GM12878 (cell line): Measurements from ENCODE around the gene OTUD3. TPM values are rescaled to one million over a fixed set of nuclear protein-coding genes. Genes with fewer than 3 reads are reported as not detected.

Experiments used
- ATAC-seq: fragments of 200-7000 bp; cut with Tn5 transposase; 3 replicates; pipeline ENCODE4 v1.9.1; 2020; ENCODE audit warnings: mild to moderate bottlenecking, moderate library complexity
- BruUV-seq: library from RNA; stranded (reverse); fragments of 400-500 nt; replicated peaks from 2 replicates; lab custom pipeline; 2021; lab: Mats Ljungman, UMichigan
- CTCF ChIA-PET: fragments of 300-600 bp; sonication (Branson Sonifier 250); formaldehyde crosslinking; extraction: SDS; loops from one replicate; lab custom pipeline; 2021; ENCODE audit warnings: inconsistent platforms; lab: Yijun Ruan, JAX
- POLR2A ChIA-PET: fragments of 350-600 bp; formaldehyde crosslinking; extraction: SDS; loops from one replicate; lab custom pipeline; 2021; ENCODE audit warnings: inconsistent platforms; lab: Charles Lee
- RAD21 ChIA-PET: fragments of 300-600 bp; sonication (Branson Sonifier 250); formaldehyde crosslinking; loops from one replicate; lab custom pipeline; 2023; ENCODE audit warnings: antibody characterized with exemption; ENCODE audit not compliant: unreplicated experiment; lab: Charles Lee
- SMC1A ChIA-PET: fragments of 300-600 bp; sonication (Branson Sonifier 250); formaldehyde crosslinking; loops from one replicate; lab custom pipeline; 2023; ENCODE audit not compliant: unreplicated experiment, uncharacterized antibody; lab: Charles Lee
- DNase-seq: peaks from one replicate; pipeline ENCODE4 v3.0.0-alpha.2; 2011; ENCODE audit warnings: low read depth, low spot score
- FAIRE-seq: peaks from 3 replicates; lab custom pipeline; 2011; peaks lifted over from hg19 to GRCh38; lab: Jason Lieb, UNC
- H2AFZ ChIP-seq: 2 replicates; pipeline ENCODE4 v1.6.0; 2011; ENCODE audit warnings: low read depth, low read length, control low read depth; ENCODE audit not compliant: control insufficient read depth
- H3K27ac ChIP-seq: 2 replicates; pipeline ENCODE4 v1.5.1; 2011; ENCODE audit warnings: control low read depth; ENCODE audit not compliant: control insufficient read depth, insufficient read depth
- H3K27me3 ChIP-seq, 2 experiments: replicated peaks in 1 of 2; 2 replicates each; pipeline versions ENCODE4 v1.6.0 to v1.6.1; 2011; ENCODE audit warnings: low read length in 1 of 2; ENCODE audit not compliant: control insufficient read depth in 2 of 2, insufficient read depth in 2 of 2
- H3K36me3 ChIP-seq, 2 experiments: 2 replicates each; pipeline ENCODE4 v1.5.1; 2011; ENCODE audit warnings: low read length in 1 of 2; ENCODE audit not compliant: control insufficient read depth in 2 of 2, insufficient read depth in 2 of 2
- H3K4me1 ChIP-seq: 2 replicates; pipeline ENCODE4 v1.6.1; 2011; ENCODE audit warnings: mild to moderate bottlenecking, low read length, moderate library complexity, mixed read lengths; ENCODE audit not compliant: control insufficient read depth, insufficient read depth
- H3K4me2 ChIP-seq: 2 replicates; pipeline ENCODE4 v1.6.0; 2011; ENCODE audit warnings: control low read depth; ENCODE audit not compliant: control insufficient read depth, insufficient read depth
- H3K4me3 ChIP-seq: fragments of 200-600 bp; sonication (generic); 2 replicates; pipeline ENCODE4 v1.5.1; 2016
- H3K79me2 ChIP-seq: 2 replicates; pipeline ENCODE4 v1.6.0; 2011; ENCODE audit warnings: low read length; ENCODE audit not compliant: control insufficient read depth, insufficient read depth
- H3K9ac ChIP-seq: 2 replicates; pipeline ENCODE4 v1.8.0; 2011; ENCODE audit warnings: low read length, control low read depth, mixed read lengths; ENCODE audit not compliant: control insufficient read depth, insufficient read depth
- H3K9me3 ChIP-seq: replicated peaks from 3 replicates; pipeline ENCODE4 v1.5.1; 2011; ENCODE audit warnings: mild to moderate bottlenecking, low read length; ENCODE audit not compliant: control insufficient read depth, insufficient read depth
- H4K20me1 ChIP-seq: 2 replicates; pipeline ENCODE4 v1.6.0; 2011; ENCODE audit not compliant: control insufficient read depth, insufficient read depth
- BACH1 ChIP-seq: fragments of 450-650 bp; IDR thresholded peaks from 2 replicates; pipeline ENCODE4 v1.6.1; 2017; ENCODE audit warnings: mild to moderate bottlenecking, borderline replicate concordance
- BMI1 ChIP-seq: fragments of 450-650 bp; IDR thresholded peaks from 2 replicates; pipeline ENCODE4 v1.6.1; 2016; ENCODE audit warnings: mild to moderate bottlenecking, moderate library complexity, borderline replicate concordance
- CHD1 ChIP-seq: IDR thresholded peaks from 2 replicates; pipeline ENCODE4 v1.6.1; 2012; ENCODE audit warnings: low read depth, low read length, improper control_type of control experiment
- MAX ChIP-seq: IDR thresholded peaks from 2 replicates; pipeline ENCODE4 v1.6.1; 2012; ENCODE audit warnings: low read depth, low read length, improper control_type of control experiment
- NR2F1 ChIP-seq: fragments of 450-650 bp; conservative IDR thresholded peaks from 2 replicates; pipeline ENCODE4 v1.6.1; 2017; ENCODE audit warnings: mild to moderate bottlenecking
- RAD21 ChIP-seq: IDR thresholded peaks from 2 replicates; pipeline ENCODE4 v1.6.1; 2011; ENCODE audit warnings: mild to moderate bottlenecking, low read depth, low read length, moderate library complexity; ENCODE audit not compliant: insufficient read depth
- TARDBP ChIP-seq: IDR thresholded peaks from 2 replicates; pipeline ENCODE4 v1.6.1; 2016; ENCODE audit warnings: borderline replicate concordance
- WGBS: methylation state at CpG from one replicate; pipeline ENCODE4 v1.1.6; 2016; ENCODE audit warnings: low lambda C conversion rate; ENCODE audit not compliant: insufficient replicate concordance, insufficient coverage; ENCODE audit errors: missing lambda C conversion rate; 5-methylcytosine and 5-hydroxymethylcytosine counted together
- in situ Hi-C: fragments of 300-500 bp; cut with MboI; formaldehyde crosslinking; loops from 9 replicates; pipeline ENCODE4 v1.14.3; 2018; ENCODE audit warnings: mixed read lengths
- intact Hi-C: fragments of 100-400 bp; cut with micrococcal nuclease; formaldehyde crosslinking; loops from one replicate; pipeline ENCODE4 v1.14.2; 2022; ENCODE audit not compliant: unreplicated experiment
- polyA plus RNA-seq, 11 experiments: library from polyadenylated mRNA; depleted of rRNA in 4 of 11; unstranded in 6 of 11; stranded (reverse) in 5 of 11; fragments of >200 nt; fragmentation: Nextera tagmentation in 4 of 11; fragmentation: Illumina TruSeq in 1 of 11; extraction: Ambion mirVana in 4 of 11; extraction: Trizol in 1 of 11; gene quantifications; 1 replicate in 1 of 11; 2 replicates in 10 of 11; pipeline versions ENCODE4 v1.2.1 to v1.2.3, GENCODE V29; 2011 to 2016; ENCODE audit warnings: inconsistent platforms in 2 of 11, missing spikeins in 2 of 11, low read depth in 1 of 11
- total RNA-seq, 4 experiments: library from RNA; depleted of rRNA in 3 of 4; stranded (reverse); fragments of >200 nt in 3 of 4; fragmentation: Illumina TruSeq in 1 of 4; extraction: Trizol in 1 of 4; gene quantifications; 2 replicates each; pipeline versions ENCODE4 v1.2.1 to v1.2.3, GENCODE V29; 2013 to 2021

The OTUD3 gene
- total and polyA plus RNA-seq, 10 of the 15 experiments (the other 5 are each of a cell fraction or from before 2014, with no cell fraction given), result 0.77 to 8.9 (median 4.8) TPM

DNA sequence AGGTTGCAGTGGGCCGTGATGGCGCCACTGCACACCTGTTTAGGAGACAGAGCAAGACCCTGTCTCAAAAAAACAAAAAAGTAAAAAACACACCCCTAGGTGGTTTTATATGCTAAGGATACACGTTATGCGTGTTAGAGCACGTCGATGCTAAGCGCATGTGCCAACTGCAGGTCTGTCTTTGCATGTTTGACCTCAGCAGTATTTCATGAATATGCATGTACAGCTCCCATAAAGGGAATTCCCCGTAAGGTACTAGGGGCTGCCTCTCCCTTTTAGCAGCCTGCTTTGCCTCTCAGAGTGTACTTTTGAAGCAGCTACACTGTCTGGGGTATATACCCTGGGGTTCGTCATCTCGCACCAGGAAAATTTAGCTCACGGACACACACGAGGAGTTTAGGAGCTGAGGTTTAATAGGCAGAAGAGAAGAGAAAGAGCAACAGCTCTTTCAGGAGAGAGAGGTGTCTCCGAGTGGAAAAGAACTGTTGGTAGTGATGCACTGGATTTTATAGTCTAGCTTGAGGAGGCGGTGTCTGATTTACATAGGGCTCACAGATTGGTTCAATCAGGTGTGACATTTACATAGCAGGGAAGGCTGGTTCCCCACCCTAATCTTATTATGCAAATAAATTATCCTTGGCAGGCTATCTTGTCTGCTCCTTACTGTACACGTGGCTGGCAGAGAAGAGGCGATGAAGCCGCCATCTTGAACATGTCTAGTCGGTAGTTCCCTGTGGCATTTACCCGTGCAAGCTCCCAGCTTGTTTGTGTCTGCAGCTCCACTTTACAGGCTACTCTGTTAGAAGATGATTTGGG lies 4.2 kb upstream of the OTUD3 start:
- no TSS peak for BruUV-seq
- Histone ChIP-seq H3K79me2 (peaks cover 8% of the 10 kb centered on the region), H4K20me1 (no peaks in the 10 kb centered on the region), H3K27ac (no peak overlapping the region), H3K9me3 (no peaks in the 10 kb centered on the region), H3K27me3 (no peaks in the 10 kb centered on the region; a peak in 1 of 4 replicates), H3K4me3 (no peak overlapping the region), H3K4me2 (no peak overlapping the region), H3K9ac (no peak overlapping the region), H3K36me3 (no peaks in the 10 kb centered on the region), H2AFZ (no peak overlapping the region), H3K4me1 (no peaks in the 10 kb centered on the region)
- ATAC-seq (no peak), FAIRE-seq (no peak), DNase-seq (no peak)
- WGBS, result 80% methylated on average over 19 of the region's 19 CpGs
- in situ Hi-C loops (no loop called here), intact Hi-C loops (no loop called here)
- ChIA-PET RAD21 (interaction anchor here (1.1 to 1.6 kb wide), 2 partner anchors 34 to 162 kb away, joined by 3 to 4 read pairs; no protein-coding TSS in a partner anchor), CTCF (no interaction called here), POLR2A (no interaction called here), SMC1A (interaction anchor here (1.2 kb wide), 1 partner anchor 216 kb away, joined by 3 read pairs; no protein-coding TSS in a partner anchor)
- TF ChIP-seq TARDBP (no peak), RAD21 (no peak), BMI1 (no peak), CHD1 (no peak), NR2F1 (no peak), BACH1 (no peak), MAX (no peak)
